HepG2 (cell line): Measurements from ENCODE around the gene NPC1.

Source experiments
- CEBPB ChIP-seq: IDR thresholded peaks from 2 replicates; pipeline ENCODE4 v1.6.1; 2011; ENCODE audit warnings: low read depth, low read length, improper control_type of control experiment, borderline replicate concordance
- E2F1 ChIP-seq: sonication (generic); formaldehyde crosslinking; IDR thresholded peaks from 2 replicates; pipeline ENCODE4 v1.5.0; 2020; ENCODE audit warnings: missing genetic modification reagents
- PHF8 ChIP-seq: sonication (generic); formaldehyde crosslinking; IDR thresholded peaks from 2 replicates; pipeline ENCODE4 v1.5.0; 2020; ENCODE audit warnings: missing genetic modification reagents

- TF ChIP-seq E2F1 (CRISPR knock-in tag) (no peak), PHF8 (CRISPR knock-in tag) (no peak), CEBPB (no peak)
Observed at GRCh38 chr18:23580677-23581367, 5.5 kb downstream of the NPC1 start.
